NAMALWA (cell line): ENCODE measurements around the gene FBXL3.
A peak's percentile ranks its signal among the peaks of the same experiment; 100 is the strongest.
"Not testable (repeated sequence)": the region's sequence is repeated elsewhere in the genome, so short reads cannot be mapped to it uniquely, and the experiment has no call there.

ENCODE experiments used
- DNase-seq: peaks from one replicate; pipeline ENCODE4 v3.0.0-alpha.2; 2015; ENCODE audit warnings: low spot score

Gene FBXL3

DNA sequence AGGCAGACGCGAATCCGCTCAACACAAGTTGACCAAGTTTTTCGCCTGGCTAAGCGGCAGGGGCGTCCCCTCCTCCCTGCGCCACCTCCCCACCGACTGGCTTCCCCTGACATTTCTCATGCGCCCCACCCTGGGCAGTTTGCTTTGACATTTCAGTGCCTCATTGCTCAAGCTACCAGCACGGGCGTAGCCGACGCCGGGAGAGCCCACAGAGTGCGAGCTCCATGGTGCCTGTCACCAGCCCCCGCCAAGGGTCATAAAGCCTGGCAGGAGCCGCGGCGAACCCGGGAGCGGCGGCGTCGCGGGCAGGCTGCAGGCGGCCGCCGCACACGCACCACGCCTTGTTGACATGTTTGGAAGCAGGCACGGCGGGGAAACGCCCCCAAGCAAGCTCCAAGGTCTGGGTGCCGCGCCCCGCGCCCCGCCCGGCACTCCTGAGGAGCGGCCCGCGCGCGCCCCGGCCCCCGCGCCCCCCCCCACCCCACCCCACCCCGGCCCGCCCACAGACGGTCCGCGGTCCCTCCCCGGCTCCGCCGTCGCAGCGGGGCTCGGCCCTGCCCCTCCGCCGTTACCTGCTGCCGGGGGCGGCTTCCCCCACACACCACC, 601 bp downstream of the FBXL3 start:
- peak; percentile 91 for DNase-seq

DNA sequence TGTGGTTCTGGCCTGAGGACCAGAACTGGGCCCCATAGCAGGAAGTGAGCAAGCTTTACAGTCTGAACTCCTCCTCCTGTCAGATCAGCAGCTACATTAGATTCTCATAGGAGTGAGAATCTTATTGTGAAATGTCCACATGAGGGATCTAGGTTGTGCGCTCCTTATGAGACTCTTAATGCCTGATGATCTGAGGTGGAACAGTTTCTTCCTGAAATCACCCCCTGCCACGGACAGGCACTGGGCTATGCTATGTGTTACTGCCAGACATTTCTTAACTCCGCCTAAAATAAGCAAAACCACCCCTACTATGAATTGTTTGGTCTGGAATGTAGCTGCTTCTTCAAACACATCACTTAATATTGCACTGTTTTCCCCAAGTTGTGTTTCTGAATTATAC, 4.6 kb downstream of the FBXL3 start:
- no peak for DNase-seq

DNA sequence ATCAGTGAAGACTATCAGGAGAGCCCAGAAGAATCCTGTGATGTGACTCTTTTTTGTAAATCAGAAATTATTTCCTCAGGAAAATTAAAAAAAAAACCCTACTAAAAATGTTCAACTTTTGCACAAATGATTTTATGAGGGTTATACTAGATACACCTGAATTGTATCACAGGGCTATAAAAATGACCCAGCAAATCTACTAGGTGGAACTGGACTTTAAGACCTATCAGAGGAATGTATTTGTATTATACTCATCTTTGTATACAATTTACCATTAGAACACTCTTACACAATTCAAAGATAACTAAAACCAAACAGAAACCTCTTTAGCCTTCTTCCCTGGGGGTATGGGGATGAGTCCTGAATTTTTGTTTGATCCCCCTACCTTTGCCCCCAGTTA, 7.2 kb downstream of the FBXL3 start:
- DNase-seq, result no peak

DNA sequence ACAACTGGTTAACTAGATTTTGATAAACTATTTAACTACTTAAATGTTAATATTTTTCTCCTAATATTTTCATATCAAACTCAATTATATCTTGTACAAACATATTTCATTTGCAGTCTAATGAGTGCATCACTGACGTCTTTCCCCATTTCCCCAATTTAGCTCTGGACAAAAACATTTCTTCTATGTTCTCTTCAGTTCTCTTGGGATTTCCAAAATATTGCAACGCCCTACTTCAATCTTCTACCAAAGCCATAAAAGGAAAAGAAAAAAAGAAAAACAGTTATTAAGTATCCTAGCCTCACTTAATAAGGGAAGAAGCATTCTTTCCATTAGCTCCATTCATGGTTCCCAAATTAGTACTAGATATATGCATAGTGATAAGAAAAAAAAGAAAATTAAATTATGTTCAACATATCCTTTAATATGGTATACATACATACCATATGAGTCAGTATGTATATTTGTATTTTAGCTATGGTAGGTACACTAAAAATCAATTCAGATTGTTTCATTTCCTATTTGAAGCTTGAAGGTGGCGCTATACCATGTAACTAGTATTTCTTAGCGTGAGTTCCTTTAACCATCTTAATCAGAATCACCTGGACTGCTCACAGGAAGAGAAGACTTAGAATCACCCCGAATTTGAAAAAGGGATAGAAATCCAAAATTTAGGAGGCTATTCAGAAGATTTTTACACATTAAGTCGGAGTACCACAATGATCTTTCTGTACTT, 9.9 kb downstream of the FBXL3 start:
- peak; percentile 30 for DNase-seq

DNA sequence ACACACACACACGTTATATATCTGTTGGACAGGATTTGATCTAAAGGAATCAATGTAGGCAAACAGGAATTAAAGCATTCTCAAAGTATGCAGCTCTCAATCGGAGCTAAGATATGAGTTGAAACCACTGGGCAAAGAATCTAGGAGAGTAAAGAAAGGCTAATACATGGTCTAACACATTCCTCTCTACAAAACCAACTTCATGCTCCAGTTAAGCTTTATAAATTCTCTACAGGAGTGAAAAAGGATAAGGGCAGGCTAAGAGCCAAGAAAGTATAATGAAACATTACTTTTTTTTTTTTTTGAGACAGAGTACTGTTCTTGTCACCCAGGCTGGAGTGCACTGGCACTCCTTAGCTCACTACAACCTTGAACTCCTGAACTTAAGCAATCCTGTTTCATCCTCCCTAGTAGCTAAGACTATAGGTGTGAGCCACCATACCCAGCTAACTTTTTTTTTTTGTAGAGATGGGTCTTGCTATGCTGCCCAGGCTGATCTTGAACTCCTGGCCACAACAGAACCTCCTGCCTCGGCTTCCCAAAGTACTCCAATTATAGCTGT, 10.6 kb downstream of the FBXL3 start:
- DNase-seq, result no peak

DNA sequence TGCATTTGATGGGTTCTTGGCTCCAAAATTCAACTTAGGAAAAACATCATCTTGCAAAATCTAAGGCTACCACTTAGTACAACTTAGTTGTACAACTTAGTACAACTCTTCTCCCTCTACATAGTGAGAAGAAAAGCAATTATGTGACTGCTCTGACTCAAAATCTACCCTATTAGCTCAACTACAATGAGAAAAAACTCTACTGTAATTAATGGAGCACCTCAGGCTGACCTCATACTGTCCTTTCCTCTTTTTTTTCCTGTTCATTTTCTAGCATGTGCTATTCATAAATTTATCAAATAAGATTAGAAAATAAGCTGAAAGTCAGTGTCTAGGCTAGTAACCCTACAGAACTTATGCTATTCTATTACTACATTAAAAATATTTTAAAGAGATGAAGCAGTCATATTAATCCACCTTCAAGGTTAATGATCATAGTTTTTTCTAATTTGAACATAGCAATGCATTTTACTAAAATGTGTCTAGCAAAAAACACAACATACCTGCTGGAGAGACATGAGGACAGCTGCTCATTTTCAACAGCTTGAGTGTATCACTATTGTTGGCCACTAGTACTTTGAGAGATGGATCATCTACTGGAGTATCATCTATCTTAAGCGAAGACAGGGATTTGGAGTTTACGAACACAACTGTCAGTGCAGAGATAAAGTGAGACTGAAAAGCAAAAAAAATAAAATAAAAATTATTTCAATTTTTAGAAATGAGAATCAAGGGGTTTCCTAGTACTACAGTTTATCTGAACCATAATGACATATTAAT, 11.9 kb downstream of the FBXL3 start:
- no peak for DNase-seq

DNA sequence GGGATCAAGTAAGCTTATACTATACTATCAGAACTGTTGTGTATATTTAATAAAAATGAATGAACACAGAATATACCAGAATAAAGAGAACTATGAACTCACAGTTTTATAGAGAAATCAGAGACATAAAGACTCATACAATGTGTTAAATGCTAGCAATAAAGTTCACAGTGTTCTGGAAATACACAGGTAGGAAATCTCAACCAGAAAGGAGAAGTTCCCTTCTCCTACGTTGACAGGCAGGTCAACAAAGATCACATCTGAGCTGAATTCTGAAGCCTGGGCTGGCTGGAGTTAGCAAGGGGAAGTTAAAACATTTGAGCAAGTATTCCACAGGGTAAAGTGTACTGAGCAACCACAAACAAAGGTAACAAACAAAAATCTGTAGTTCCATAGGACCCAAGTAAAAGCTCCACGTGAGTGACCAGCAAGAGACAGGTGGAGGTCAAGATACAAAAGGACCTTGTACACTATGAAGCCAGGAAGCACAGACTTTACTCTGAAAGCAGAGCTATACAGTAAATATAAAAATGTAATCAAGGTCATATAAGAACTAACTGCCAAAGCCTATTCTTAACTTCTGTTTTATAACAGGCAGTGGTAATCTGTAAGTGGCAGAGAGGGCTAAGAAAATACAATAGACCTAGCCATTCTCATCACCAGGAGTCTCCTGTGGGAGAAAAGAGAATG, 13.0 kb downstream of the FBXL3 start:
- DNase-seq, result no peak

DNA sequence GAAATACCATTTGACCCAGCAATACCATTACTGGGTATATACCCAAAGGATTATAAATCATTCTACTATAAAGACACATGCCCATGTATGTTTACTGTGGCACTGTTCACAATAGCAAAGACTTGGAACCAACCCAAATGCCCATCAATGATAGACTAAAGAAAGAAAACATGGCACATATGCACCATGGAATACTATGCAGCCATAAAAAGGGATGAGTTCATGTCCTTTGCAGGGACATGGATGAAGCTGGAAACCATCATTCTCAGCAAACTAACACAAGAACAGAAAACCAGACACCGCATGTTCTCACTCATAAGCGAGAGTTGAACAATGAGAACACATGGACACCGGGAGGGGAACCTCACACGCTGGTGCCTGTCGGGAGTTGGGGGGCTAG, 17.2 kb downstream of the FBXL3 start:
- not testable (repeated sequence) for DNase-seq

DNA sequence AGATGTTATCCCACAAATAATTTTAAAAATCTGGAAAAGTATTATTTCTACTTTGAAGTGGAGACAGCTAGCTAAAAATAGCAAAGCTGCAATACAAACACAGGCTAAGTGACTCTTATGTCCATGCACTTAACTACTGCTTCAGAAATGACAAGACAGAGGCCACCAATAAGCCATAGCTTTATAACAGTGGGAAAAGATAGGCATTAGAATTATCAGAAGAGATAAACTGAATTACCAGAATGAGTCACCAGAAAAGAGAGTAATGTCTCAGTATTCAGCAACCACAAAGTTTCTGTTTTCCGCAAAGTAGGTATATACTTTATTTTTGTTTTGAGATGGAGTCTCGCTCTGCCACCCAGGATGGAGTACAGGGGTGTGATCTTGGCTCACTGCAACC, 17.9 kb downstream of the FBXL3 start:
- DNase-seq, result no peak

DNA sequence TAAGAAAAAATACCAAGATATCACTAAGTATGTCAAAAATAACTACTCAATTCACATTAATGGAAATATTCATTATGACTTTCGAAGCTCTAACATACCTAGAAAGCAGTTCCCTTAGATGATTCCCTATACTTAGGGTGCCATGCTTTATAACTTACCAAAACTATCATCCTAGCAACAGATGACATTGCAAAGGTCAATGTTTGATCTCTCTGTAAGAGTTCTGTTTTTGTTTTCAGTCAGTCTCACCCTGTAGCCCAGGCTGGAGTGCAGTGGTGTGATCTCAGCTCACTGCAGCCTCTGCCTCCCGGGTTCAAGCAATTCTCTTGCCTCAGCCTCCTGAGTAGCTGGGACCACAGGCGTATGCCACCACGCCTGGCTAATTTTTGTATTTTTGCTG, 18.6 kb downstream of the FBXL3 start:
- DNase-seq, result not testable (repeated sequence)

DNA sequence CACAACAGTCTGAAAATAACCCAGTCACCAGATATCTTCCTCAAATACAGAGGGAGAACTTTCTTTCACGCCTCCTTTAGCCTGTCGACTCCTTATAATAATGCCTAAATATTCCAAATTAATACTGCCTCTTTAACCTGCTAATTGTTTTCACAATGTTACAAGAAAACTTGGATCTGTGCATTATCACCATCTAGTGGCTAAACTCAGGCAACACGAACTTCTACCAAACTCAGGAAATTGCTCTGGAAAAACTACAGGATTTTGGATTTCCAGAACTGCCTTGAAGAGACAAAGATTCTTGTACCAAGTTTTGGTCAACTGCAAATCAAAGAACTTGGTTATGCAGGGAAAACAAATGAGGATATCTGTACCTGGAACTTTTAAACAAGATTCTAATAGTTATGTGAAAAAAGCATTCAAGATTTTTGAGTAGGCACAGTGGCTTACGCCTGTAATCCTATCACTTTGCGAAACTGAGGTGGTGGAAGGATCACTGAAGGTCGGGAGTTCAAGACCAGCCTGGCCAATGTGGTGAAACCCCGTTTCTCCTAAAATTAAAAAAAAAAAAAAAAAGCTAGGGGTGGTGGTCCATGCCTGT, 24.3 kb downstream of the FBXL3 start:
- DNase-seq, result peak; percentile 56

DNA sequence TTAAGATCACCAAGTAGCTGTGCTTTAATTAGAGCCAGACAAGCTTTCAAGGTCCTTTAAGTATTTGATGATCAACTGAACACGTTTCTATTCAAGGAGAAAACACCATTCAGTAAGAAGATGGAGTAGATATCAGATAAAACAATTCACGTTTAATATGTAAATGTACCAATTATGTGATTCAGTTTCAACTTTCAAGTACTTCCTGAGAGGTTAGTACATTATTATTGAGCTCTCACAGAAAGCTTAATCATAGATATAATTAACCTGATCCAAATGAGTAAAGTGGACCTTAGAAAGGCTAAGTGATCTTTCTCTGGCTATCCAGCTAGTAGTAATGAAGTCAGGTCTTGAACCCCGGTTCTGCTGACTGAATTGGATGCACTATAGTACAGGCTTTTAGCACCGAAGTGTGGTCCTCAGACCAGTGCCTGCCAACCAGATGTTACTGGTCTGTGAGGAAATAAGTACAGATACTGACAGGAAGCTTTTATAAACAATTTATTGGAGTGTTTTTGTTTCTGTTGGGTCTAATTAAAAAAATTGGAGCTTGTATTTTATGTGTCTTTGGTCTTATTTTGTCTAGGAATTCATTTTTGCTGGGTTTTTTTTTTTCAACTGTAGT, 24.9 kb downstream of the FBXL3 start:
- DNase-seq, result no peak

DNA sequence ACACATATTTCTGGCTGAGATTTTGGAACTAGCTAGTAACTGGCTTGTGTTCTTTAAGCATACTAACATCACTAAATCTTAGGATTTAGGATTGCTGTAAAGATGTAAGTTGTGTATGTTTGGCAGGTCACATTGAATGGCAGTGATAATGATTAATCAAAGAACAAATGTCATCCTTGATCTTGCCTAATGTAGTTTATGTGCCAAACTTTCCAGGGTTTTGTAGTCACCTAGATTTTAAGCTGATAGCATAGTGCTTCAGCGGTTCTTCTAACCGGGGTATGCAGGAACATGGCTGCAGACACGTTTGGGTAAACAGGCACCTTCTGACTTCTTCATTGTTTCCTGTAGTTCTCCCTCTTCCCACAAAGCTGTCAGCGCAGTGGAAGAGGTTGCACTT, 25.4 kb downstream of the FBXL3 start:
- DNase-seq, result no peak

DNA sequence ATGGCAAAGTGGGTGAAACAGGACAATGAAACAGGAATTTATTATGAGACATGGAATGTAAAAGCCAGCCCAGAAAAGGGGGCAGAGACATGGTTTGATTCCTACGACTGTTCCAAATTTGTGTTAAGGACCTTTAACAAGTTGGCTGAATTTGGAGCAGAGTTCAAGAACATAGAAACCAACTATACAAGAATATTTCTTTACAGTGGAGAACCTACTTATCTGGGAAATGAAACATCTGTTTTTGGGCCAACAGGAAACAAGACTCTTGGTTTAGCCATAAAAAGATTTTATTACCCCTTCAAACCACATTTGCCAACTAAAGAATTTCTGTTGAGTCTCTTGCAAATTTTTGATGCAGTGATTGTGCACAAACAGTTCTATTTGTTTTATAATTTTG, 26.5 kb downstream of the FBXL3 start:
- DNase-seq, result no peak

DNA sequence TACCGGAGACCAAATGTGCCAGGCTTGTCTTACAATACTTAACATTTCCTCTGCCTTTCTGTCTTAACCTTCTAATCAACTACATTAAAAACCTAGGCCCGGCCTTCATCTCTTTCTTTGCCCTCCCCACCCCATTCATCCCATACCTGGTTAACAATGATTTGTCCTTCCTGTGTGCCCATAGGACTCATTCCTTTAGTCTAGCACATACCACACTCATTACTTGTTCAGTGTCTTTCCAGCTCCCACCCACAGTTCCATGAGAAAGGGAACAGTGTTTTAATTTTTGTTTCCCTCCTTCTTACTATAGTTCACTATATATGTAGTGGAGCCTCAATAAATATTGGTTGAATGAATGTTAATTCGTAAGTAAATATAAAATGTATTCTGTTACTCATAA, 32.7 kb downstream of the FBXL3 start:
- no peak for DNase-seq

DNA sequence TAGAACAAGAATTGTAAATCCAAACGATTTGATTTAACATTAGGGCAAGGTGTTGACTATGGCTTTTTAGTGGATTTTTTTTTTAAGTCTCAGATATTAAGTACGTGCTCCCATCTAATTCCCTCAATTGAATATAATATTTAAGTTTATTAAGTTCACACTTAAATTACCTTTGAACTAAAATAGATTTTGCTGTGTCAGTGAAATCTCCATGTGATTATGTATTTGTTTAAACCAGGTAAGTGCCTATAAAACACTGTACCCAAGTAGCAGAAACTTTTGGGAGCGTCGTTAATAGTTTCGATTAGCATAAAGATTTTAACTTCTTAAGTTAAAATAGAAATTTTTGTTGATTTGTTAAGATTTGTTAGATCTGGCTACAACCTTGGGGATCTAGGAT, 33.5 kb downstream of the FBXL3 start:
- DNase-seq, result no peak

DNA sequence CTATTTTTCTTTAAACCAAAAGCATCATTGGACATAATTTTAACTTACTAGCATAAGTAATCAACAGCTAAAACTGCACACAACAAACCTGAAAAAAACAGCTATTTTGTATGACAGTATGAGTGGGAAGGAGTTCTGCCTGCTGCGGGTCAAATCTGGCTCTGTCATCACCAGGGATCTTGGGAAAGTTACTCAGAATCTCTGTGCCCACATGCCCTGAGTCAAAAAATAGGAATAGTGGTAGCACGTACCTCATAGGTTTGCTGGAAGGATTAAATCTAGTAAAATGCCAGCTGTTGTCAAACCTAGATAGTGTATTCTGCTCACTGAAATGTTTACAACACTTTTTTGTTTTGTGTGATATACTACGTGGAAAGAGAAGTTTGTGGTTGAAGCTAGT, 33.9 kb downstream of the FBXL3 start:
- no peak for DNase-seq

DNA sequence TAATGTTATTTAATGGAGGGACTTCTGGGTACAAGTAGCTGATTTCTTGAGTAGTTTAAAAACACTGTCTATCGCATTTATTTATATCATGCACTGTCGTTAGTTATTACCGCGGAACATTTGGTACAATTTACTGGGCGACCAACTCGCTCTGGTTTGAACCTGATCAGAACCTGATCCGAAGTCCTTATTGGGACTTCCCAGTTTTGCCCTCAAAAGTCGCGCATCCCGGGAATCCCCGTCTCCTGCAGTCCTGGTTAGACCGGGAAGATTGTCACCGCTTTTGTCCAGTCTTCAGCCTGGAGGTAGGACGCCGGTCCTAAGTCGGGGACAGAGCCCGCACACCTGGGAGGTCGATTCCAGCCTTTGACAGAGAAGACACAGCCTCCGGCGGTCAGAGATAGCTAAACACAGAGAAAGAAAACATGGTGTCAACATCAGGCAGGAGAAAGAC, 34.4 kb downstream of the FBXL3 start:
- DNase-seq, result peak; percentile 59

DNA sequence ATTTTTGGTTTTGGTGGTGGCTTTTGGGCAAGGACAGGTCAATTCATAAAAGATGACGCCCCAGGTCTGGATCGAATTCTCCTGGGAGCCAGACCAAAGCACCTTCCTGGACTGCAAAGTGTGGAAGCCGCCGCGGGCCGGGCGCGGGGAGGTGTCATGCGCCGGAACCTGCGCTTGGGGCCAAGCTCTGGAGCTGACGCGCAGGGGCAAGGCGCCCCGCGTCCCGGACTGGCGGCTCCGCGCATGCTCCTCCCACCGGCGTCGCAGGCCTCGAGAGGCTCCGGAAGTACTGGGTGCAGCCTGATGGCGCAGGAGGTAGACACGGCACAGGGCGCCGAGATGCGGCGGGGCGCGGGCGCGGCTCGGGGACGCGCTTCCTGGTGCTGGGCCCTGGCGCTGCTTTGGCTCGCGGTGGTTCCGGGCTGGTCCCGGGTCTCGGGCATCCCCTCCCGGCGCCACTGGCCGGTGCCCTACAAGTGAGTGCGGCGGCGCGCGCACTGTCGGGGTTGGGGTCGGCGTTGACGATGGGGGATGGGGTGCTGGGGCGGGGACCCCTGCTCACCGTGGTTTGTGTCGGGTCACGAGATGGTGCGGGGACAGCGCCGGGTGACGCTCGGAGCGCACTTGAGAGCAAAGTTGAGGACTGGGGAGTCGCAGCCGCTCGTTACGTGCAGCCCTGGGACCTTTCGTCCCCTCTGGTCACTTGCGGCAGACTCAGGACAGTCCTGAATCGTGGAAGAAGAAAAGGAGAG, 35.0 kb downstream of the FBXL3 start, which contains the start of gene CLN5:
CLN5 (plus strand) TSS at position 286 of the 752 bp plus-strand sequence; CDS start at position 304, 18 bp downstream.
- DNase-seq, result peak; percentile 98

DNA sequence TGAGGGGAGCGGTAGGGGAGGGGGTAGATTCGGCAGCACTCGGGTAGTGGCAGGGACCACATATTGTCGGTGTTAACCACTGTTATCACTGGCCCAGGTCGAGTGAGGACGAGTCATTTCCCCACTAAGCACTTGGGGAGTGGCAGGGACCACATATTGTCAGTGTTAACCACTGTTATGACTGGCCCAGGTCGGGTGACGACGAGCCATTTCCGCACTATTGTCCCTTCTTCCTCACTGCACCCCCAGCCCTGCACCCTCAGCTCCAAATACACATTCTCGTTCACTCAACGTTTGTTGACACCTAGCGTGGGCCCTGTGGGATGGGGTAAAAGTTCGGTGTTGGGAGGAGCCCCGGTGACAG, 35.5 kb downstream of the FBXL3 start:
- DNase-seq, result peak; percentile 25

DNA sequence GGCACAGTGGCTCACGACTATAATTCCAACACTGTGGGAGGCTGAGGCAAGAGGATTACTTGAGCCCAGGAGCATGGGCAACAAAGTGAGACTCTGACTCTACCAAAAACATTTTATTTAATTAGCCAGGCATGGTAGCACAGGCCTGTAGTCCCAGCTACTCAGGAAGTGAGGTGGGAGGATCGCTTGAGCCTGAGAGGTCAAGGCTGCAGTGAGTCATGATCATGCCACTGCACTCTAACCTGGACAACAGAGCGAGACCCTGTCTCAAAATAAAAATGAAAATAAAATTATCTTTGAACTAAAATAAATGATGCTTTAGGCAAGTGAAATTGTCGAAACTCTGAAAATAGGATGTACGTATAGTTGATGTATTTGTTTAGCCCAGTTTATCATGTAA, 43.3 kb downstream of the FBXL3 start:
- no peak for DNase-seq
